ENCODE data around the gene SLC27A5. TPM values are rescaled to one million over a fixed set of nuclear protein-coding genes. Genes with fewer than 3 reads are reported as not detected.
A peak's percentile ranks its signal among the peaks of the same experiment; 100 is the strongest.

Gene SLC27A5
- total RNA-seq, 1 donor from 2014 or later: 10.2 TPM

DNA sequence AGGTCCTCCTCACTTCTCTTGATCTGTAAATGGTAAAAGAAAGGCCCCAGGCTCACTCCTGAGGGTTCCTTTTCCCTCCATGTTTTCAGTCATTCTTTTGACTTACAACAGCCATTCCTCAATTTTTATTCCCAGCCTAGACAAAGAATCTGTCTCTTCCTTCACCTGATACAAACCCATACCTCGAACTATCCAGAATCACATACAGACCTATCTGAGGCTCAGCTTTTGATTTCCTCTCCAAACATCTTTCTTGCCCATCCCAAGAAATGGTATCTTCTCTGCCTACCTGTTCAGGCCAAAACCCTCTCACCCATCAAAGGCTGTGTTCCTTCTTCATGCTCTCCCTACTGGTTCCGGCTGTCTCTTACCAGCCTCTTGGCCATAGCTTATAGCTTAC, 40.9 kb upstream of the SLC27A5 start:
- Mint-ChIP-seq H3K4me1 (peaks cover 42% of the 10 kb centered on the region), H3K9me3 (no peaks in the 10 kb centered on the region), H3K4me3 (no peak overlapping the region), H3K36me3 (ENCODE audit: low read depth) (peaks cover 88% of the 10 kb centered on the region), H3K27me3 (no peaks in the 10 kb centered on the region), H3K27ac (peak overlapping the region; percentile 8)
- ATAC-seq (ENCODE audit: low read depth): no peak
- ChIA-PET POLR2A (interaction anchor here (0.6 to 3.8 kb wide), 3 partner anchors 8 to 31 kb away, joined by 4 to 78 read pairs (median 24); partner anchors contain the start of genes MZF1 and TRIM28), CTCF (no interaction called here)
- no peak for DNase-seq
- TF ChIP-seq, protein P1, sequence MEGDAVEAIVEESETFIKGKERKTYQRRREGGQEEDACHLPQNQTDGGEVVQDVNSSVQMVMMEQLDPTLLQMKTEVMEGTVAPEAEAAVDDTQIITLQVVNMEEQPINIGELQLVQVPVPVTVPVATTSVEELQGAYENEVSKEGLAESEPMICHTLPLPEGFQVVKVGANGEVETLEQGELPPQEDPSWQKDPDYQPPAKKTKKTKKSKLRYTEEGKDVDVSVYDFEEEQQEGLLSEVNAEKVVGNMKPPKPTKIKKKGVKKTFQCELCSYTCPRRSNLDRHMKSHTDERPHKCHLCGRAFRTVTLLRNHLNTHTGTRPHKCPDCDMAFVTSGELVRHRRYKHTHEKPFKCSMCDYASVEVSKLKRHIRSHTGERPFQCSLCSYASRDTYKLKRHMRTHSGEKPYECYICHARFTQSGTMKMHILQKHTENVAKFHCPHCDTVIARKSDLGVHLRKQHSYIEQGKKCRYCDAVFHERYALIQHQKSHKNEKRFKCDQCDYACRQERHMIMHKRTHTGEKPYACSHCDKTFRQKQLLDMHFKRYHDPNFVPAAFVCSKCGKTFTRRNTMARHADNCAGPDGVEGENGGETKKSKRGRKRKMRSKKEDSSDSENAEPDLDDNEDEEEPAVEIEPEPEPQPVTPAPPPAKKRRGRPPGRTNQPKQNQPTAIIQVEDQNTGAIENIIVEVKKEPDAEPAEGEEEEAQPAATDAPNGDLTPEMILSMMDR (IDR thresholded peaks at IDR 0.05): no peak
- intact Hi-C loops (cut with micrococcal nuclease): no loop called here

DNA sequence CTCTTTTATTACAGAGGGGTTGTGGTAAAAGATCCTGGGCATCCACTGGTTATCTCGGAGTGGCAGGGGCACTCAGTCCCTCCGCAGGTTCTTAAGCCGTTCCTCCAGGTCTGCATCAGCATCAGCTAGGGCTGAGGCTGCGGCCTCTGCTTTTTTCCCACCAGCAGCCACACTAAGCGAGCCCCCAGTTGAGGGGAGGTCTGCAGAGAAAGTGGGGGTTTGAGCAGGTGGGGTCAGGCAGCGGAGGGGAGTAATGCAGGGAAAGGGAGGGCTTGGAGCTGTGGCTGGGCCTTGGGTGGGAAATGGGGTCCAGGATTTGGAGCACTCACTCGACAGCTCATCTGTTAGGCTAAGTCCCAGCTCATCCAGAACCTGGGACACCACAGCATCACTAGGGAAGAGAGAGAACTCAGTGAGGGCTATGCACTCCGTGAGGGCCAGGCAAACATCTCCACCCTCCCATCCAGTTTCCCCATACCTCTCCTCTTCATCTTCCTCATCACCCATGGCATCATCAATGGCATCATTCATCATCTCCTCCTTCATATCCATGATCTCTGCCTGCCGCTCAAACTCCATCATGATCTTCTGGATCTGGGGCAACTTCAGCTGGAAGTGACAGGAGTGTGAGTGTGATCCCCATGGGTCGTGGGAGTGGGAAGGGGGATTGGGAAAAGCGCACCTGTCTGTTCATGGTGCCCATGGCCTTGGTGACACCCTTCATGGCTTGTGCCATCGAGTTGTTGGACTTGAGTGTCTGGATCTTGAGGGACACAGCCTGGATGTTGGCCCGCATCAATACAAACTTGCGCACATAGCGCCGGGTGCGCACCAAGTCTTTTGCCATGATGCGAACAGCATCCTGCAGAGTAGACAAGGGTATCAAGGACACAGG, 40.0 kb upstream of the SLC27A5 start:
- intact Hi-C loops (cut with micrococcal nuclease): no loop called here
- POLR2A ChIA-PET: interaction anchor here (0.7 to 3.8 kb wide), 3 partner anchors 7 to 82 kb away, joined by 3 to 78 read pairs (median 6); partner anchors contain the start of genes TRIM28 and ZBTB45
- Mint-ChIP-seq H3K4me1 (peaks cover 36% of the 10 kb centered on the region), H3K9me3 (no peaks in the 10 kb centered on the region), H3K4me3 (no peak overlapping the region), H3K27me3 (no peaks in the 10 kb centered on the region), H3K27ac (no peak overlapping the region), H3K36me3 (ENCODE audit: low read depth) (peaks cover 89% of the 10 kb centered on the region)
- CTCF ChIA-PET: no interaction called here
- TF ChIP-seq, protein P1 (IDR thresholded peaks at IDR 0.05): no peak
- DNase-seq: no peak
- ATAC-seq (ENCODE audit: low read depth): no peak

- Mint-ChIP-seq H3K27ac (peak overlapping the region; percentile 41), H3K4me3 (no peak overlapping the region), H3K27me3 (no peaks in the 10 kb centered on the region), H3K4me1 (peaks cover 36% of the 10 kb centered on the region), H3K9me3 (no peaks in the 10 kb centered on the region), H3K36me3 (ENCODE audit: low read depth) (peaks cover 89% of the 10 kb centered on the region)
- ChIA-PET CTCF (no interaction called here), POLR2A (interaction anchor here (0.7 to 1.2 kb wide), 3 partner anchors 9 to 81 kb away, joined by 3 to 6 read pairs (median 4); partner anchors contain the start of gene ZBTB45)
- no peak for DNase-seq
- no peak for ATAC-seq (ENCODE audit: low read depth)
- intact Hi-C loops (cut with micrococcal nuclease): no loop called here
- TF ChIP-seq, protein P1 (IDR thresholded peaks at IDR 0.05): no peak
Measured at GRCh38 chr19:58551123-58551497, 39.3 kb upstream of the SLC27A5 start.

GRCh38 chr19:58550362-58551122, 38.8 kb upstream of the SLC27A5 start:
- H3K27ac Mint-ChIP-seq: no peak overlapping the region
- H3K4me3 Mint-ChIP-seq: no peak overlapping the region
- intact Hi-C loops (cut with micrococcal nuclease): no loop called here
- ChIA-PET CTCF (no interaction called here), POLR2A (interaction anchor here (0.6 to 1.8 kb wide), 3 partner anchors 9 to 86 kb away, joined by 3 to 6 read pairs (median 4); no protein-coding TSS in a partner anchor)
- H3K27me3 Mint-ChIP-seq: no peaks in the 10 kb centered on the region
- ATAC-seq (ENCODE audit: low read depth) (no peak), DNase-seq (no peak)
- peaks cover 37% of the 10 kb centered on the region for H3K4me1 Mint-ChIP-seq
- TF ChIP-seq, protein P1 (IDR thresholded peaks at IDR 0.05): no peak
- H3K36me3 Mint-ChIP-seq (ENCODE audit: low read depth): peaks cover 89% of the 10 kb centered on the region
- no peaks in the 10 kb centered on the region for H3K9me3 Mint-ChIP-seq
